SU-DHL-6 (cell line): Measurements from ENCODE around the gene B3GNT5.

Experiments
- H2AFZ ChIP-seq: fragments of 200-600 bp; sonication (generic); 2 replicates; pipeline ENCODE4 v1.6.1; 2014; ENCODE audit warnings: low read depth, mild to moderate bottlenecking, moderate library complexity, mixed read lengths, antibody characterized with exemption, low read length; ENCODE audit not compliant: severe bottlenecking
- H3F3A ChIP-seq: fragments of 200-600 bp; shearing (Covaris generic); 2 replicates; pipeline ENCODE4 v1.6.0; 2016; ENCODE audit warnings: antibody characterized with exemption, mild to moderate bottlenecking; ENCODE audit not compliant: insufficient read depth
- H3K27ac ChIP-seq: fragments of 200-600 bp; sonication (generic); 2 replicates; pipeline ENCODE4 v1.5.1; 2016; ENCODE audit warnings: low read depth, mild to moderate bottlenecking, low read length, moderate library complexity, mixed read lengths
- H3K27me3 ChIP-seq: fragments of 200-600 bp; sonication (generic), shearing (Covaris generic); 2 replicates; pipeline ENCODE4 v1.6.0; 2014; ENCODE audit warnings: mild to moderate bottlenecking, low read length
- H3K36me3 ChIP-seq: fragments of 200-600 bp; sonication (generic); 2 replicates; pipeline ENCODE4 v1.6.1; 2014; ENCODE audit warnings: mild to moderate bottlenecking, low read length, mixed read lengths
- H3K4me2 ChIP-seq: fragments of 300-600, 200-600 bp; shearing (Covaris generic), sonication (generic); 2 replicates; pipeline ENCODE4 v1.6.0; 2014; ENCODE audit warnings: low read length, low read depth, mild to moderate bottlenecking; ENCODE audit not compliant: poor library complexity, severe bottlenecking
- H3K4me3 ChIP-seq: fragments of 200-600 bp; sonication (generic); 2 replicates; pipeline ENCODE4 v1.5.1; 2014; ENCODE audit warnings: antibody characterized with exemption, low read length, mild to moderate bottlenecking, mixed read lengths; ENCODE audit not compliant: insufficient read depth, poor library complexity, severe bottlenecking
- H3K79me2 ChIP-seq: fragments of 200-600 bp; sonication (generic); 2 replicates; pipeline ENCODE4 v1.6.1; 2014; ENCODE audit warnings: mild to moderate bottlenecking, low read length, moderate library complexity; ENCODE audit not compliant: insufficient read depth
- H3K9ac ChIP-seq: fragments of 200-600 bp; sonication (generic); 2 replicates; pipeline ENCODE4 v1.7.0; 2014; ENCODE audit warnings: mild to moderate bottlenecking, low read length
- H3K9me2 ChIP-seq: fragments of 200-600 bp; sonication (generic); replicated peaks from 2 replicates; pipeline ENCODE4 v1.6.1; 2014; ENCODE audit warnings: low read length; ENCODE audit not compliant: insufficient read depth
- H3K9me3 ChIP-seq: fragments of 200-600 bp; sonication (generic); 2 replicates; pipeline ENCODE4 v1.6.1; 2014; ENCODE audit warnings: low read length, mixed read lengths; ENCODE audit not compliant: insufficient read depth
- H4K20me1 ChIP-seq: fragments of 200-600 bp; sonication (generic); 2 replicates; pipeline ENCODE4 v1.6.1; 2014; ENCODE audit warnings: low read depth, mild to moderate bottlenecking, antibody characterized with exemption, low read length, moderate library complexity, mixed read lengths
- EZH2phosphoT487 ChIP-seq: fragments of 200-600 bp; sonication (generic), shearing (Covaris generic); conservative IDR thresholded peaks from 2 replicates; pipeline ENCODE4 v1.6.1; 2018; ENCODE audit warnings: mild to moderate bottlenecking, antibody characterized with exemption, low read length, moderate library complexity, mixed read lengths
- TF ChIP-seq, protein P1 (sequence below): fragments of 200-600 bp; sonication (generic); IDR thresholded peaks from one replicate; pipeline ENCODE4 v1.5.1; 2017; ENCODE audit warnings: antibody characterized with exemption, mild to moderate bottlenecking, low read length, moderate library complexity; ENCODE audit not compliant: insufficient read depth, poor library complexity, severe bottlenecking

The B3GNT5 gene

DNA sequence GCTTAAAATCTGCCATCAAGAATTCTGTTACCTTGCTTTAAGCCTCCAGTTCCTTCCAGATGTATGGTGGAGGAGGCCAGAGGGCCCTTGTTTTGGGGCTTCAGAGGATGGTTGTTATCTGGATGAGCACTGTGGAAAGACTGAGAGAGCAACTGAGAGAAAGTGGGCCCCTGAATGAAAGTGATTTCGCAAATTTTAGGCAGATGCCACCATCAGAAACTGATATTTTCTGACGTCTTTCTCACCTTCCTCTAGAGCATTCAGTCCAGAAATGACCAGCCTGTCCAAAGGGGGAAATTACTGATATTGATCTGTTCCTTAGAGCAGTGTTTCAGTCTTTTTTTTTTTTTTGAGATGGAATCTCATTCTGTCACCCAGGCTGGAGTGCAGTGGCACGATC lies 13.4 kb downstream of the B3GNT5 start:
- Histone ChIP-seq H3K4me3 (no peak overlapping the region), H3K27ac (no peak overlapping the region), H3K4me2 (no peak overlapping the region), H3K27me3 (no peaks in the 10 kb centered on the region), H3K9me2 (no peaks in the 10 kb centered on the region), H3F3A (no peaks in the 10 kb centered on the region), H3K9me3 (no peaks in the 10 kb centered on the region), H3K79me2 (no peaks in the 10 kb centered on the region), H3K9ac (no peak overlapping the region), H3K36me3 (no peaks in the 10 kb centered on the region), H4K20me1 (no peaks in the 10 kb centered on the region), H2AFZ (no peak overlapping the region)
- TF ChIP-seq, protein P1, sequence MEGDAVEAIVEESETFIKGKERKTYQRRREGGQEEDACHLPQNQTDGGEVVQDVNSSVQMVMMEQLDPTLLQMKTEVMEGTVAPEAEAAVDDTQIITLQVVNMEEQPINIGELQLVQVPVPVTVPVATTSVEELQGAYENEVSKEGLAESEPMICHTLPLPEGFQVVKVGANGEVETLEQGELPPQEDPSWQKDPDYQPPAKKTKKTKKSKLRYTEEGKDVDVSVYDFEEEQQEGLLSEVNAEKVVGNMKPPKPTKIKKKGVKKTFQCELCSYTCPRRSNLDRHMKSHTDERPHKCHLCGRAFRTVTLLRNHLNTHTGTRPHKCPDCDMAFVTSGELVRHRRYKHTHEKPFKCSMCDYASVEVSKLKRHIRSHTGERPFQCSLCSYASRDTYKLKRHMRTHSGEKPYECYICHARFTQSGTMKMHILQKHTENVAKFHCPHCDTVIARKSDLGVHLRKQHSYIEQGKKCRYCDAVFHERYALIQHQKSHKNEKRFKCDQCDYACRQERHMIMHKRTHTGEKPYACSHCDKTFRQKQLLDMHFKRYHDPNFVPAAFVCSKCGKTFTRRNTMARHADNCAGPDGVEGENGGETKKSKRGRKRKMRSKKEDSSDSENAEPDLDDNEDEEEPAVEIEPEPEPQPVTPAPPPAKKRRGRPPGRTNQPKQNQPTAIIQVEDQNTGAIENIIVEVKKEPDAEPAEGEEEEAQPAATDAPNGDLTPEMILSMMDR, result no peak
- no peak for TF ChIP-seq EZH2phosphoT487

DNA sequence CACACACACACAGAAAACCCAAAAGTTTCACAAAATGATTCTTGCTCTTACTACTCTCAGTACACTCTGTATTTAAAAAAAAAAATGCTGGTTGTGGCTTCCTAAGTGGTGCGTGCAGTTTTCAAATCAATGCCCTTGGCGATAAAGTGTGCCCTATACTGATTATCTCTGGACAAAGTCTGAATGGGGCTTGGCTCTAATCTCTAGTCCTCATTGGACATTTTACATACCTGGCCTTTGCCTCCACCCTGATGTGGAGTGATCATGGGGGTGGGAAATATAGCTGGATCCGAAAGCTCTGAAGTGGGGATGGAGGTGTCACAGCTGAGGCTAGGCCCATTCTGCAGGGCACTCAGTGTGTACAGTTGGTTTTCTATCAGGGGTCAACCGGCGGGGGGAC lies 14.1 kb downstream of the B3GNT5 start:
- no peaks in the 10 kb centered on the region for H3K9me2 ChIP-seq
- H3K27ac ChIP-seq, result no peak overlapping the region
- H3K36me3 ChIP-seq, result no peaks in the 10 kb centered on the region
- H3F3A ChIP-seq, result no peaks in the 10 kb centered on the region
- no peaks in the 10 kb centered on the region for H3K27me3 ChIP-seq
- H3K4me3 ChIP-seq, result no peak overlapping the region
- H4K20me1 ChIP-seq, result no peaks in the 10 kb centered on the region
- H3K79me2 ChIP-seq, result no peaks in the 10 kb centered on the region
- no peak overlapping the region for H3K9ac ChIP-seq
- H3K9me3 ChIP-seq, result no peaks in the 10 kb centered on the region
- TF ChIP-seq, protein P1, result no peak
- TF ChIP-seq EZH2phosphoT487, result no peak
- H2AFZ ChIP-seq, result no peak overlapping the region
- no peak overlapping the region for H3K4me2 ChIP-seq

DNA sequence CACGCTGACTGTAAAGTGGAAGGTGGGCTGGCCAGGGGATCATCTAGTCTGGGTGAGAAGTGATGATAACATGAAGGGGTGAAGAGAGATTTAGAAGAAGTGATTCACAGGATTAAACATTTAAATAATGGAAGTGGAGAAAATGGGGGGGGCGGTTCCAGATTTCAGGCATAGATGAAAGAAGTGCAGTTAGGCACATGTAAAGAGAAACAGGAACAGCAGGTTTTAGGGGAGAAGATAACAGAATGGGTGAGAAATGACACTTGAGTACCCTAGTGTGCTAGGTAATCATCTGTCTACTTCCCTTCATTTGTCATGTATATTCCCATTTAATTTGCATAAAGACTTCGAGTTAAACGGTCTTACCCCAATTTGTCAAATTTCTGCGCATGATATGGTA lies 15.3 kb downstream of the B3GNT5 start:
- Histone ChIP-seq H3K79me2 (no peaks in the 10 kb centered on the region), H3K27me3 (no peaks in the 10 kb centered on the region), H3K9me3 (no peaks in the 10 kb centered on the region), H3K9me2 (no peaks in the 10 kb centered on the region), H3K4me3 (no peak overlapping the region), H4K20me1 (no peaks in the 10 kb centered on the region), H3K9ac (no peak overlapping the region), H3K36me3 (no peaks in the 10 kb centered on the region), H3F3A (no peaks in the 10 kb centered on the region), H3K4me2 (no peak overlapping the region), H2AFZ (no peak overlapping the region), H3K27ac (no peak overlapping the region)
- no peak for TF ChIP-seq EZH2phosphoT487
- TF ChIP-seq, protein P1, result no peak

DNA sequence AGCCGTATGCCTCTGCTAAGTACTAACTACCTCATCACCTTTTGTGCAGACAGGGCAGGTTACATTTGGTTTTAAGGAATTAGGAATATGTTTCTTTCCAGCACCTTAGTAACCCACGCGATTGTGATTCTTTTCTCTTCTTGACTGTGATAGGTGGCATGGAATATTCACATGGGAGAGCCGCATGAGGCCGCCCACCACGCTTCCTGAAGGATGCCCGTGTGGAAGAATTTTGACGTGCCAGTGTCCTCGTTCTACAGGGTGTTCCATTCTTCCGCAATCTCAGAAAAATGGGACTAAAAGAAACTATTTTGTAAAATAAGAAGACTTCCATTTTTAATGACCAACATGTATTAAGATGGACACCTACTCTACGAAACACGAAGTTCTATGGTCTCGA lies 16.3 kb downstream of the B3GNT5 start:
- Histone ChIP-seq H3K79me2 (no peaks in the 10 kb centered on the region), H3K9me2 (no peaks in the 10 kb centered on the region), H3K4me2 (no peak overlapping the region), H3K27me3 (no peaks in the 10 kb centered on the region), H4K20me1 (no peaks in the 10 kb centered on the region), H3K4me3 (no peak overlapping the region), H3K27ac (no peak overlapping the region), H3F3A (no peaks in the 10 kb centered on the region), H3K9me3 (no peaks in the 10 kb centered on the region), H2AFZ (no peak overlapping the region), H3K9ac (no peak overlapping the region), H3K36me3 (no peaks in the 10 kb centered on the region)
- no peak for TF ChIP-seq EZH2phosphoT487
- TF ChIP-seq, protein P1, result no peak
